Stimulated activated naive CD4-positive, alpha-beta T cell treated with Interleukin-2 at 50 U/mL for 16 hours (primary cell): ENCODE results near the gene TAS2R60.
"Not testable (repeated sequence)": the region's sequence is repeated elsewhere in the genome, so short reads cannot be mapped to it uniquely, and the experiment has no call there.

Source experiments
- DNase-seq: peaks from one replicate; lab custom pipeline; 2025; lab: John Stamatoyannopoulos, UW

TAS2R60 gene, protein sequence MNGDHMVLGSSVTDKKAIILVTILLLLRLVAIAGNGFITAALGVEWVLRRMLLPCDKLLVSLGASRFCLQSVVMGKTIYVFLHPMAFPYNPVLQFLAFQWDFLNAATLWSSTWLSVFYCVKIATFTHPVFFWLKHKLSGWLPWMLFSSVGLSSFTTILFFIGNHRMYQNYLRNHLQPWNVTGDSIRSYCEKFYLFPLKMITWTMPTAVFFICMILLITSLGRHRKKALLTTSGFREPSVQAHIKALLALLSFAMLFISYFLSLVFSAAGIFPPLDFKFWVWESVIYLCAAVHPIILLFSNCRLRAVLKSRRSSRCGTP

DNA sequence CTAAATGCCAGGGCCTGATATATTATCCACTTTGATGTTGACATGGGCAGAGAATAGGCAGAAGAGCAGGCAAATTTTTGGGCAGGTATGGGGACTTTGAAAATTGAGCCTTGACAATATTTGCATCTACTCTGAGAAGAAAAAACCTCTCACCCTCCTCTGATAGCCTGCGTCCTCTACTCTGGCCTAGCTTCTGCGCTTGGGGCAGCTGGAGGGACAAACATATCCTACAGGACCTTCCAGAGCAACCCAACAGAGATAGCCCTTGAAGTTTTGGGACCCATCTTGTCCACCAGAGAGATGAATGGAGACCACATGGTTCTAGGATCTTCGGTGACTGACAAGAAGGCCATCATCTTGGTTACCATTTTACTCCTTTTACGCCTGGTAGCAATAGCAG is at the start of gene TAS2R60:
TSS of gene TAS2R60 (plus strand) at position 301 of the 400 bp plus-strand sequence. CDS start at position 301, 0 bp downstream.
- no peak for DNase-seq

DNA sequence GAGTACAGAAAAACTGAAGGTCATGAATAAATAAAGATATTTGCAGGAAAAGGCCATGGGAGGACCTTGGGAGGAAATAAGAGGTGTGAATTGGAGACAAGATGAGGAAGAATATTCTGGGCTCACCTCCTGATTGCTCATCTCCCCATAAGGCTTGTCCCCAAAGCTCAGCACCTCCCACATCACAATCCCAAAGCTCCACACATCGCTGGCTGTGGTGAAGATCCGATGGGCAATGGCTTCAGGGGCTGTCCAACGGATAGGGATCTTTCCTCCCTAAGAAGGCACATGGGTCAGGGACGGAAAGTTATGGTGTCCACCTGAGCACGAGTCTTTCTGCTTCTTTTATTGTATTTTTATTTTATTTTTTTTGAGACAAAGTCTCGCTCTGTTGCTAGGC is 49.2 kb upstream of the TAS2R60 start:
- DNase-seq = no peak

DNA sequence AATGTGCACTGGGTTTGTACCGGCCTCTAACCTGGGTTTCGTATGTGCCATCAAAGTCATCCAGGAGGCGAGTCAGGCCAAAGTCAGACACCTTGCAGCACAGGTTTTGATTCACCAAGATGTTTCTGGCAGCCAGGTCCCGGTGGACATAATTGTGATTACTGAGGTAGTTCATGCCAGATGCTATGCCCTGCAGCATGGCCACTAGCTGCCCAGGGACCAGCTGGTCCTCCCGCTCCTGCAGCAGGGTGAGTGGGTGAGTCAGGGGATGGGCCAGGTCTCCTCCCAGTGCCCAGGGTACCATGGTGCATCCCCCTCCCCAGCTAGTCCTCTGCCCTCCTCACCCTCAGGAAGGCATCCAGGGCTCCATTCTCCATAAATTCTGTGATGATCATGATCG is 48.5 kb upstream of the TAS2R60 start:
- no peak for DNase-seq

DNA sequence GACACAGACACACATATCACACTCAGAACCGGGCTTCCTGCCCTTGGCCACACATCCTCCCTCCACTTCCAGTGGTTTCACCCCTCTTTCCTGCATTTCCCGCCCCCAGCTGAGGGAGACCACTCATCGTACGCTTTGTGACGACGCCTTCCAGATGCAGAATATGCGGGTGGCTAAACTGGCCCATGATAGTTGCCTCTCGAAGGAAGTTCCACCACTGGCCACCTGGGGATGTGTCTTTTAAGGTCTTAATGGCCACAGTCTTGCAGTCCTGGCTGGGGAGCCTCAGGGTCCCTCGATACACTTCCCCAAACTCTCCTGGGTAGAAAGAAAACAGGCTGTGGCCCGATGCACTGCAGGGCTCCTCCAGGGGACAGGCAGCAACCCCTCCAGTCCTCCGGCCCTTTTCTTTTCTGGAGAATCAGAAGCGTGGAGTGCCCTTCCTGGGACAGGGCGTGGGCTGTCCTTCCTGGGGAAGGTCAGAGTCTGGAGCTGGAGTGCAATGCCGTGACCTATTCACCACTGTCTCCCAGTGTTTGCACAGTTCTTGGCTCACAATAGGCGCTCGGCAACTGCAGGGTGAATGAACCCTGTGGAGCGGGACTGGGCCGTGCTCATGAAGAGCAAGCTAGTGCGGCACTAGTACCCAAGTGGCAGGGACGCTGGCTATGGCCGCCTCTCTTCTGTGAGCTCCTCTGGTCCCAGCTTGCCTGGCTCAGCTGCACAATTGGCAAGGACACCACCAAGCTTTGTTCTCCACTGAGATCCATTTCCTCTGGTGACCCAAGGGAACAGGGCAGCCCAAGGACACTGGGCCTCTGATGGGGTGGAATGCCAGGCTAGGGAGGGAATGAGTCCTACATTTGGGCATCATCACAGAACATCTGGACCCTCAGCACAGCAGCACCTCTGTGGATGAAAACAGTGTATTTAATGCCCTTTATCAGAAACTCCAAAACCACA is 47.8 kb upstream of the TAS2R60 start:
- no peak for DNase-seq

DNA sequence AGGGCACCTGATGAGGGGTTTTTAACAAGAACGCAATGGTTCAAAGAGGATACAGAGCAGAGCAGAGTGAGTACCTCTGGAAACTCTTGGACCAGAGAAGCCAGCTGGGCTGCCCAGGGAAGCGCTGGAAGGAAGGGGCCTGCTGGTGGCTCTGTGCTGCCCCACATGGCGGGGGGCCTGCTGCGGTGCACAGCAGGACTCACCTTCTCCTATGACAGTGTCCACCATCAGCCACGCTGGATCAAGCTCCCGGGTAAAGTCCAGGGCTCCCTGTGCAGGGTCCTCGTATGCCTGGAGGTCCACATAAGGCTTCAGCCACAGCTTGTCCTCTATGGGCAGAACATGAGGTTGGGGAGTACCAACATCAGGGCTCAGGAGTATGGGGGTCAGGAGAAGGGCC is 47.1 kb upstream of the TAS2R60 start:
- DNase-seq = no peak

DNA sequence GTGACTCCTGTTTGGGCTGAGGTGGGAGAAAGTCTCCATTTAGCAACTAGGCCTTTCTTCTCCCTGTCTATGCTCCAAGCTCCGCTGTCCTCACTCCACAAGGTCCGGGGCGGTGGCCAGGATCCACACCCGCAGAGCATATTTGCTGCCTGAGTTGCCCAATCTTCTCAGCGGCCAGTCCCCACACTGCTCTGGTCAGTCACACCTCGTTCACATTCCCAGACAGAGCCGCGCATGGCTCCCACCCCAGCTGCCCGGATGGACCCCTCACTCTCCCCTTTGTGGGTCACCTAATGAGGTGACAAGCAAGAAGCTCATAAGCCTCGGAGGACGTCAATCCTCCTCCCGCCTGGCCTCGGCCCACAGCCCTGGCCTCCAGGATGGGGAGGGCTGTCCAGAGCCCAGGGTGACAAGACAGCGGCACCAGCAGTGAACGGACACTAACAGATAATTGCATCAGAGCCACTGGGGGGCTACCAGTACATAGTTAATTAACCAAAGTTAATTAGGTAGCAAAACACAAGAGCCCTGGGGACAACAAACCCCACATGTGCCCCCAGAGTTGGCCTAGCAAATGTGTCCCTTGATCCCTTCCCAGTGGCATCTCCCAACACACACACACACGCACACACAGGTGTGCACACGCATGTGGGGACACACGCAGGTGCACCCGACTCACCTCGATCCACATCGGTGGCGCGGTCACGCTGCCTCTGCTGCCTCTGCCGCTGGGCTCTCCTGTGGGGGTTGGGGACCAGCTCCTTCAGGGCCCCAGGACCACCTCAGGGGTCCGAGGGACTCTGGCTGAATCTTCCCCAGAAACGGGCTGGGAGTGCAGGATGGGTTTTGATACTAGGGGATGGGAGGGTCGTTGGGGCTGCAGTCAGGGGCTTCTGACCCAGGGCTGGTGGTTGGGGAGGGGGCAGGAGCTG is 46.4 kb upstream of the TAS2R60 start:
- no peak for DNase-seq

DNA sequence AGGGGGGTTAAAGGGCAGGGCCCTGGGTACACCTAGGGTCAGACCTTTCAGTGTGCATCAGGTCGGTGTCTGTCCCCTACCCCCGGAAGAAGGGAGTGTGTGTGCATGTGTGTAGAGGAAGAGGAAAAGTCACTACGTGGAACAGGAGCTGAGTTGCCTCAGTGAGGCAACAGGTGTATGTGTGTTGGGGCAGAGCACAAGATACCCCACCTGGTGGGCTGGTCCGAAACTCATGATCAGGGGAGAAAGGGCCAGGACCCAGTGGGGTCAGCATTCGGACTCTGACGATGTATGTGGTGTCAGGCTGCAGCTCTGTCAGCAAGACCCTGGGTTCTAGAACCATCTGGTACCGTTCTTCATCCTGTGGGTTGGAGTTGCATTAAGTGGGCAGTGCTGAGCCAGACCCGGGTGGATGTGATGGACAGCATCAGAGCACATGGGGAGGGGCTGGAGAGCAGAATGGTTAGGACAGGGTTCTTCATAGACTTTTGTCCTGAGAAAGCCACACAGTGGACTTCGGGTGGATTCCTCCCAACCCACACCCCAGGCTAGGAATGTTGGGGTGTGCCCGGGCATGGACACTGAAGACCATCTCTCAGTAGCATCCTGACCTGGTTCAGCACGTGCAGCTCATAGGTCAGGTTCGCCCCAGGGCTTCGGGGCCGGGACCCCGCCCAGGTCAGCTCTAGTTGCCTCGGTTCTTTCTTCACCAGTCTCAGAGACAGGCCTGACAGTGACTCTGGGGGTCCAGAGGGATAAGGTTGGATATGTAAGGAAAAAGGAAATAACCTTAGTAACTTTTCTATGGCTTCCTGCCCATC is 45.3 kb upstream of the TAS2R60 start:
- no peak for DNase-seq

DNA sequence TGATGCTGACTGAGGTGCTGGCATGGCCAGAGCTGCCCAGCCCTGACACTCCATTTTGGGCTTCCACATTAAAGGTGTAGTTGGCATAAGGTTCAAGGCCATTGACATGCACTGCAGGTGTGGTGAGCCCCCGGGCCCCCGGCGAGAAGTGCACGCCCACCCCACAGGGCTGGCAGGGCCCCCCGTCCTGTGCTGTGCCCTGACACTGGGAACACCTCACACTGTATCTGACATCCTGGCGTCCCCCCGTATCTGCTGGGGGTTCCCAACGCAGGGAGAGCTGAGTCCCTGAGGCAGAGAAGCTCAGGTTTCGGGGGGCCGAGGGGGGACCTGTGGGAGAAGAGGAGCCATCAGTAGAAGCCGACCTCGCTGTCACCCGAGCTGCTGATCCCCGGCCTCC is 44.6 kb upstream of the TAS2R60 start:
- no peak for DNase-seq

DNA sequence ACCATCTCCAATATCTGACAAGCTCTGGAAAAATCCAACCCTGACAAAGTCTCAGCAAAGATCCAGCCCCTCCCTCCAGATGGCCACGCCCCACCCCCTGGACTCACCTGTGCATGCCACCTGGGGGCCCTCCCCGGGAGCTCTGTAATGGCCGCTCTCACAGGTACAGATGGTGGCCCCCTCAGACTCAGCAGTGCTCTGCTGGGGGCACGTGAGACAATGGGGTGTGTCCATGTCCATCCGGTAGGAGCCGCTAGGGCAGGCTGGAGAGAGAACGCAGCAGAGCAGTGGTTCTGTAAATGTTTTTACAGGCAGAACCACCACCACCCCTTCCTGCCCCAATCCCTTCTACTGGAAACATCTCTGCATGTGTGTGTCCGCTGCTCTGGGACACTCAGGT is 44.1 kb upstream of the TAS2R60 start:
- DNase-seq = no peak

DNA sequence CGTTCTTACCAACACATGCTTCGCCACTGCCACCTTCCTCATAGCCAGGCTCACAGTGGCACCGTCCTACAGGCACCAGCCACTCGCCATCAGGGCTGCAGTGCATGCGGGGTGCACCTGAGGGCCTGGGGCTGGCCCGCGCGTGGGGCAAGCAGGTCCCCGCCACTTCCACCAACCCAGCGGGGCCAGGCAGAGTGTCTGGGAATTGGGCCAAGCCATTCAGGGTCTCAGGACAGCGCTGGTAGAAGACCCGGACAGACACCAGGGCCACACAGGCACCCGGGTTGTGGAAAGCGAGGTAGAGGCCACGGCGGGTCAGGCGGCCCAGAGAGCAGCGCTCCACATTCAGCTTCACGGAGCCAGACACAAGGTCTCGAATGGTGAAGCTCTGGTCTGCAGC is 43.6 kb upstream of the TAS2R60 start:
- DNase-seq = no peak

DNA sequence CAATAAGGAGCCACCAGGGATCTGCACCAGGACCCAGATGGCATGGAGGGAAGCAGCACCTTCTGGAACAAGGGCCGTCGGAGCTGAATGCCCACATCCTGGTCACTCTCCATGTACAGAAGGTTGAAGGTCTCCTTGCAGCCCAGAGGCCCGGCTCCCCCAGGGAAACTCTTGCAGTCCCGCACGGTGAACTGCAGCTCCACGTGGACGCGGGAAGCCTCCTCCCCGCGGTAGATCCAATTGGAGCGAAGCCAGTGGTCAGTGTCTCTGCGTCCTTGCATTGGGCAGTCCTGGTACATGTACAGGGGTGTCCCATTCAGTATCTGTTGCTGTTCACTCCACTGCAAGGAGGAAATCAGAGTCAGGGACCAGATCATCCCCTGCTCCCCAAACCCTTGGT is 42.0 kb upstream of the TAS2R60 start:
- no peak for DNase-seq

DNA sequence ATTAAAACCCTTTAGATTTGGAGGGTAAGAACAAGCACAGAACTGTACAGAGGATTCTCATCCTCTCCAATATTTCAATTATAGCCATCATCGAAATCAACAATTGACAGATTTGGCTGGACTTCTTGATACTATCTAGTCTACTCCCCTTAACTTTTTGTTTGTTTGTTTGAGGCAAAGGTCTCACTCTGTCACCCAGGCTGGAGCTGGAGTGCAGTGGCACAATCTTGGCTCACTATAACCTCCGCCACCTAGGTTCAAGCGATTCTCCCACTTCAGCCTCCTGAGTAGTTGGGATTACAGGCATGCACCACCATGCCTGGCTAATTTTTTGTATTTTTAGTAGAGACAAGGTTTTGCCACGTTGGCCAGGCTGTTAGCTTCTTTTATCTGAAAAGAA is 41.0 kb upstream of the TAS2R60 start:
- DNase-seq = not testable (repeated sequence)

DNA sequence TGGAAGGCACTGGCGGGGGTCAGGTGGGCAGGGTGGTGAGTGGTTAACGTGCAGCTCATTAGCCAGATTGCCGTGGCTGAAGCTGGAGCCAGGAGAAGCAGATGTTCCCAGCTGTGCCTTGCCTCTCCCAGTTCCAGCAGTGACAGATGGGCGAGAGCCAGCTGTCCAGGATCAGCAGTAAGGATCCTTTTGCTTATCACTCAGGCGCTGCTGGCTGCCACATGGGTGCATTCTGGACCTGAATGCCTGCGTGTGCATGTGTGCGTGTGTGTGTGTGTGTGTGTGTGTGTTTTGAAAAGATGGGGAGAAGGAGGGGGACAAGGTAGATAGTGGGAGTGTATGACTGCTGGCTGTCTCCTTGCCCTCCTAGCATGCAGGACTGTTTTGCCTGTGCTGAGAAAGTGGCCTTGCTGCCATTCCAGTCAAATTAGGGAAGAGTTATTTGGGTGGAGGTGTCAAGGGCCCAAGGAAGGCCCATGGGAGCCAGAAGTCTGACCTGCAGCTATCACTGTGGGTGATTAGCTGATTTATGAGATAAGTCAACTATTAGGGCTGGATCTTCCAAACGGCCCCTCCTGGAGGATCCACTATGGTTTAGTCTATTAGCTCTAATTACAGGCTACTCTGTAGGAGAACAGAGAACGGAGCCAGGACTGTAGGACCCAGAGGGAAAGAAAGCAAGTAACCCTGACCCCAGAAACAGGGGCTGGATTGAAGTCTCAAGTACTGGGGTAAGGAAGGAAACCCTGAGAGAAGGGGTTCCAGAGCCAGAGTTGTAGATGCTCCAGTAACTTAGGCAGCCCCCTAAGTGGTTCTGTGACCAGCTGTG is 37.9 kb upstream of the TAS2R60 start:
- no peak for DNase-seq

DNA sequence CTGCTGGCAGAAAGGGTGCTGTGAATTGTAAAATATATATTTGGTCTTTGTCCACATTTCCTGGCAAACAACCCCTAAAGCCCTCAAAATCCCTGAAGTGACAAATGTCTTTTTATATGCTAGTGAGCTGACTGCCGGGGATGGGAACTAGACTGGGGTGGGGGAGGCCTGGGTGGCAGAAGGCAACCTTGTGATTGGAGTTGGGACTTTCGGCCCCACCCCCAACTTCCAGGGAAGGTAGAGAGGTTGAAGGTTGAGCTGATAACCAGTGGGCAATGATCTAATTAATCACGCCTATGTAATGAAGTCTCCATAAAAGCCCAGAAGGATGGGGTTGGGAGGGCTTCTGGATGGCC is 37.3 kb upstream of the TAS2R60 start:
- no peak for DNase-seq

DNA sequence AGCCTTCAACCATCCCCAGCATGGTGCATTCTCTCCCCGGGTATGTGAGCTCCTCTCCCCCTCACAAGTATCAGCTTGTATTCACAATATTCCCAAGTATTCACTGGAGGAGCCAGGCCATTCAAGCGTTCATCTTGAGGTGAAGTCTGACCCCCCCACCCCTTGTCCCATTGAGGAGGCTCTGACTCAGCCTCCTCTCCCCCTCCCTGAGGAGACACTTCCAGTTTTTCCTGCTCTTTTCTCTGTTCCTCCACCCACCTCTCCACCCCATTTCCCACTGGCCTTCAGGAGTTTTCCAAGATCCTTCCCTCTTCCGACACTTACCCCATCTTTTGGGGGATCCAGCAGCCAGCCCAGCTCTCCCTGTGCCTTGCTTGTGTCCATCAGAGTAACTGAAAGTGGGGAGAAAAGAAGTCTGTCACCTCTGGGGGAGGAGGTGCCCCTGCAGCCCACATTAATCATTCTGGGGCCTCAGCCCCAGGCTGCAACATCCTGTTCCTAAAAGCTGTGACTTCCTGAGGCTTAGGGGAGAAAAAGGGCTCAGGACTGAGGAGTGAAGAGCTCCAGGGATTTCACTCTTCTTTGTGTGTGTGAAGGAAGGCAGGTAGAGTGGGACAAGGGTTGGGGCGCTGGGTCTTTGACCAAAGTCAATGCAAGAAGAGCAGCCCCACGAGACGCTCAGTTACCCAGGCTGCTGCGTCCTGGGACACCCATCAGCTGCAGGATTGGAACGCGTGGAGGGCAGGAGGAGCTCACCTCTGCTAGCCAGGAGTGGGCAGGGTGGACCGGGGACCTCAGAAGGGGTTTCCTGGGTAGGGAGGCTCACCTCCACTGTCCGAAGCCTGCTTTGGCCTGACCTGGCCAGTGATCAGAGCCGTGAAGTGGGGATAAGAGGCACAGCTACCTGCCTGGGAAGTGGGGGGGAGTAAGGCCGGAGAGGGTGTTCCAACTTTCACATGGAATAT is 35.7 kb upstream of the TAS2R60 start:
- DNase-seq = peak; percentile 14

DNA sequence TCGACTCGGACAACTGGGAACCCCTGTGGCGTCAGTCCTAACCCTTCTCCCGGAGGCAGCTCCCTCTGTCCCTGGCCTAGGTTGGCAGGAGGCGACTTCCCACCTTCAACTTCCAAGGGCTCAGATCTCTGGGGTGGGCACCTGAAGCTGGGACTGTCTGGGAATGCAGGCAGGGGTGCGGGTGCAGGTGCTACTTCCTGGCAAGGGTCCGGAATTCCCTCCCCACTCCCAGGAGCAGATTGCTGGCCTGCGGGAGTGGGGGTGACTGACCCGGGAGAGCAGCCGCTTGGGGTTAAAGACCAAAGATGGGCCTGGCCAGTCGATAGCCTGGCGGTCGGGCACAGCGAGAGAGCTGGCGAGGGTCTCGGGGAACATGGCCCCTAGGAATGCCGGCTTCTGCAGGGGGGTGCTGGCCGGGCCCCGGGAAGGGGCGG is 35.0 kb upstream of the TAS2R60 start:
- no peak for DNase-seq

DNA sequence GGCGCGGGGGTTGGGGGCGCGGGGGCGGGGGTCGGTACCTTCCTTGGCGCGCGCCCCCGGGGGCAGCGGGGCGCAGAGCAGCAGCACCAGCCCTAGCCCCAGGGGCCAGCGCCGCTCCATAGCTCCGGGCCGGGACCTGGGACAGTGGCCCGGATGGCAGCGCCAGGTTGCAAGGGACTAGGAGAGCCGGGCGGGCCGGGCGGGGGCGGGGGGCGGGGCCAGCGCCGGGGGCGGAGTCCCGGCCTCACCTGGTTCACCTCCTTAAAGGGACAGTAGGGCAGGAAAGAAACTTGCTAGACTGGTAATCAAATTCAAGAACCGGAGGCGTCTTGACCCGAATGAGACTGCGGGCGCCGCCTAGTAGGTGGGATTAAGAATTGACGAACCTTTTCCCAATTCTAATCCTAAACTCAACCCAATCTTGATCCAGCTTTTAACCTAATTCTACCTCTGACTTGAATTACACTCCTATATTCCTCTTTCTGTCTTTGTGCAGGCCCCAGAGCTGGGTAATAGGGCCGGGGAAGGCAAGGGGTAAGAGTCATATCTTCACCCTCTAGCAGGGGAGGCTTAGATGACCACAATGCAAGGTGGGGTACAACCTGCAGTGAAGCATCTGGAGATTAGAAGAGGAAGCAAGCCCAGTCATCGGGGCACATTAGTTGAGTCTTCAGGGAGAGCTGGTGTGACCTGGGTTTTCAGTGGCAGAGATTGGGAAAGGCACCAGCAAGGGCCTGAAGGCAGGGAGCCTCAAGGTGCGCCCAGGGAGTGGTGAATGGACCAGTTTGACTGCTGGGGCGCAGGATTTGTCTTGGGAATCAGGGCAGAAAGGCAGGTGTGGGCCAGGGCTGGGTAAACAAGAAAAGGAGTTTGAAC is 34.3 kb upstream of the TAS2R60 start, which contains the start of gene EPHA1:
TSS of gene EPHA1 (minus strand) at position 171 of the 876 bp plus-strand sequence. CDS start at position 120, 51 bp downstream.
- DNase-seq = peak; percentile 41

DNA sequence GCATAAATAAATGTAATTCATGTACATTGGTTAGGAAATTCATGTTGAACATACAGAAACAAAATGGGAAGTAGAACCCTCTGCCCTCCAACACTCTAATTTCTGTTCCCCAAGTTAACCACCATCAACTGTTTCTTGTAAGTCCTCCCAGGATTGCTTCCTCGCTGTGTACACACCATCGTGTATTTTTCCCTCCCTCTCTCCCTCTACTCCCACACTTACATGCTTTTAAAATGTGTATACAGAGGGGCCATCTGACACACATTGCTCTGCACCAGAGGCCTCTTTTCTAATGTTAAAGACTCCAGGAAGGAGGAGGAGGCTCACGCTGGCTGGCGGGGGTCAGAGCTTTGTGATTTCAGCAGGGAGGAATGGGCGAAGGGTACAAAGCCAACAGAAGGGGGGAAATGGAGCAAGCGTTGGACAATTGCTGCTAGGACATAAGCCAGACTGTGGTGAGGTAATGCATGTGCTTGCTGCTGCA is 32.7 kb upstream of the TAS2R60 start:
- DNase-seq = no peak
